ENCODE data around the gene ZNF469.

DNA sequence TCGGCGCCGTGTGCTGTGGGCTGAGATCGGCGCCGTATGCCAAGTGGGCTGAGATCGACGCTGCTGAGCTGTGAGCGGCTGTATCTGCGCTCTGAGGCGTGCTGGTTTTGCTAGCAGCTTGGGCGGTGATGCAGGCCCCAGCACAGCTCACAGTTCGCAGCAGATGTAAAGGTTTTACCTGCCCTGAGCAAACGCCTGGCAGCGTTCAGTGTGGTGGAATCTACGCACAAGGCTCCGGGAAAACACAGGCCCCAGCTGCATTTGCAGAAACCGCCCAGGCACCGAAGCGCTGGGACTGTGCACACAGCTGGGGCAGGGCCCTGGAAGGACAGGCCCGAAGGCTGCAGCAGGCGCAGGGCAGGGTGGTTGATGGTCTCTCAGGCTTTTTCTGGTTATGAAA, 8.0 kb upstream of the ZNF469 start:
- TF ChIP-seq EP300 (IDR thresholded peaks at IDR 0.05; ENCODE audit: low read depth in 2 of 2, low read length in 2 of 2) (no peak), EP300 (CRISPR knock-in tag; IDR thresholded peaks at IDR 0.05; ENCODE audit: borderline replicate concordance) (no peak), FOXK1 (CRISPR knock-in tag; IDR thresholded peaks at IDR 0.05; ENCODE audit: borderline replicate concordance, low read depth) (no peak), ARNT (IDR thresholded peaks at IDR 0.05) (no peak), NR2F2 (IDR thresholded peaks at IDR 0.05; ENCODE audit: borderline replicate concordance, low read depth) (no peak), ZSCAN29 (CRISPR knock-in tag; conservative IDR thresholded peaks at IDR 0.05) (no peak), XRCC5 (optimal IDR thresholded peaks at IDR 0.05; ENCODE audit: low read length) (no peak), NKX3-1 (CRISPR knock-in tag; IDR thresholded peaks at IDR 0.05) (no peak), ZNF441 (CRISPR knock-in tag; IDR thresholded peaks at IDR 0.05; ENCODE audit: borderline replicate concordance) (no peak), ZBTB1 (CRISPR knock-in tag; IDR thresholded peaks at IDR 0.05; ENCODE audit: borderline replicate concordance) (no peak)
- TF ChIP-seq, protein P1, sequence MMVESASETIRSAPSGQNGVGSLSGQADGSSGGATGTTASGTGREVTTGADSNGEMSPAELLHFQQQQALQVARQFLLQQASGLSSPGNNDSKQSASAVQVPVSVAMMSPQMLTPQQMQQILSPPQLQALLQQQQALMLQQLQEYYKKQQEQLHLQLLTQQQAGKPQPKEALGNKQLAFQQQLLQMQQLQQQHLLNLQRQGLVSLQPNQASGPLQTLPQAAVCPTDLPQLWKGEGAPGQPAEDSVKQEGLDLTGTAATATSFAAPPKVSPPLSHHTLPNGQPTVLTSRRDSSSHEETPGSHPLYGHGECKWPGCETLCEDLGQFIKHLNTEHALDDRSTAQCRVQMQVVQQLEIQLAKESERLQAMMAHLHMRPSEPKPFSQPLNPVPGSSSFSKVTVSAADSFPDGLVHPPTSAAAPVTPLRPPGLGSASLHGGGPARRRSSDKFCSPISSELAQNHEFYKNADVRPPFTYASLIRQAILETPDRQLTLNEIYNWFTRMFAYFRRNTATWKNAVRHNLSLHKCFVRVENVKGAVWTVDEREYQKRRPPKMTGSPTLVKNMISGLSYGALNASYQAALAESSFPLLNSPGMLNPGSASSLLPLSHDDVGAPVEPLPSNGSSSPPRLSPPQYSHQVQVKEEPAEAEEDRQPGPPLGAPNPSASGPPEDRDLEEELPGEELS (CRISPR knock-in tag; IDR thresholded peaks at IDR 0.05): no peak
- TF ChIP-seq, protein P2, sequence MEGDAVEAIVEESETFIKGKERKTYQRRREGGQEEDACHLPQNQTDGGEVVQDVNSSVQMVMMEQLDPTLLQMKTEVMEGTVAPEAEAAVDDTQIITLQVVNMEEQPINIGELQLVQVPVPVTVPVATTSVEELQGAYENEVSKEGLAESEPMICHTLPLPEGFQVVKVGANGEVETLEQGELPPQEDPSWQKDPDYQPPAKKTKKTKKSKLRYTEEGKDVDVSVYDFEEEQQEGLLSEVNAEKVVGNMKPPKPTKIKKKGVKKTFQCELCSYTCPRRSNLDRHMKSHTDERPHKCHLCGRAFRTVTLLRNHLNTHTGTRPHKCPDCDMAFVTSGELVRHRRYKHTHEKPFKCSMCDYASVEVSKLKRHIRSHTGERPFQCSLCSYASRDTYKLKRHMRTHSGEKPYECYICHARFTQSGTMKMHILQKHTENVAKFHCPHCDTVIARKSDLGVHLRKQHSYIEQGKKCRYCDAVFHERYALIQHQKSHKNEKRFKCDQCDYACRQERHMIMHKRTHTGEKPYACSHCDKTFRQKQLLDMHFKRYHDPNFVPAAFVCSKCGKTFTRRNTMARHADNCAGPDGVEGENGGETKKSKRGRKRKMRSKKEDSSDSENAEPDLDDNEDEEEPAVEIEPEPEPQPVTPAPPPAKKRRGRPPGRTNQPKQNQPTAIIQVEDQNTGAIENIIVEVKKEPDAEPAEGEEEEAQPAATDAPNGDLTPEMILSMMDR (CRISPR knock-in tag; IDR thresholded peaks at IDR 0.05): no peak
- TF ChIP-seq, protein P3, sequence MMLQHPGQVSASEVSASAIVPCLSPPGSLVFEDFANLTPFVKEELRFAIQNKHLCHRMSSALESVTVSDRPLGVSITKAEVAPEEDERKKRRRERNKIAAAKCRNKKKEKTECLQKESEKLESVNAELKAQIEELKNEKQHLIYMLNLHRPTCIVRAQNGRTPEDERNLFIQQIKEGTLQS (CRISPR knock-in tag; IDR thresholded peaks at IDR 0.05): no peak
- TF ChIP-seq, protein P4, sequence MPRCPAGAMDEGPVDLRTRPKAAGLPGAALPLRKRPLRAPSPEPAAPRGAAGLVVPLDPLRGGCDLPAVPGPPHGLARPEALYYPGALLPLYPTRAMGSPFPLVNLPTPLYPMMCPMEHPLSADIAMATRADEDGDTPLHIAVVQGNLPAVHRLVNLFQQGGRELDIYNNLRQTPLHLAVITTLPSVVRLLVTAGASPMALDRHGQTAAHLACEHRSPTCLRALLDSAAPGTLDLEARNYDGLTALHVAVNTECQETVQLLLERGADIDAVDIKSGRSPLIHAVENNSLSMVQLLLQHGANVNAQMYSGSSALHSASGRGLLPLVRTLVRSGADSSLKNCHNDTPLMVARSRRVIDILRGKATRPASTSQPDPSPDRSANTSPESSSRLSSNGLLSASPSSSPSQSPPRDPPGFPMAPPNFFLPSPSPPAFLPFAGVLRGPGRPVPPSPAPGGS (CRISPR knock-in tag; IDR thresholded peaks at IDR 0.05): no peak
